ENCODE results near the gene CELF3.

DNA sequence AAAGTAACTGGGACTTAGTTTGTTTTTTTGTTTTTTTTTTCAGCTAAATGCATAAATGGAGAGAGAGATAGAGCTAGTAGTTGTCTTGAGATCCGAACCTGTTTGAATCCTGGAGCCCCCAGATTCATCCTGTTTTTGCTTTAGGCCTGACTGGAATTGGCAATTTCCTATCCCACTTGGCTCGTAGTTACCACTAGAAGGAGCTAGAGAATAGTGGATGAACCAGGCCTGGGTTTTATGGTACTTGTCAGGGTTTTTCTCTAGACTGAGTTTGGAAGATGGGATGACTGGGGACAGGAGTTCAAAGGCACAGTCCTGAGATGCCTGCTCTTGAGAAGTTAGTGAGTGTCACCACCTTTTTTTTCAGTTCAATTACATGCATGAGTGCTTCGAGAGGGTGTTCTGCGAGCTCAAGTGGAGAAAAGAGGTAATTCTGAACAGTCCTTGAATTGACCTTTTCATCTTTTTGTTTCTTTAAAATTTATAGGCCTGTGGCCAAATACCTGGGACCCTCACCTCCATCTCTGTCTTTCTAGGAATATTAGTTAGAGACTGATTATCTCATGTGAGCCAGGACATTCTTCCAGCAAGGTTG is 23.4 kb downstream of the CELF3 start:
- TF ChIP-seq, protein P1, sequence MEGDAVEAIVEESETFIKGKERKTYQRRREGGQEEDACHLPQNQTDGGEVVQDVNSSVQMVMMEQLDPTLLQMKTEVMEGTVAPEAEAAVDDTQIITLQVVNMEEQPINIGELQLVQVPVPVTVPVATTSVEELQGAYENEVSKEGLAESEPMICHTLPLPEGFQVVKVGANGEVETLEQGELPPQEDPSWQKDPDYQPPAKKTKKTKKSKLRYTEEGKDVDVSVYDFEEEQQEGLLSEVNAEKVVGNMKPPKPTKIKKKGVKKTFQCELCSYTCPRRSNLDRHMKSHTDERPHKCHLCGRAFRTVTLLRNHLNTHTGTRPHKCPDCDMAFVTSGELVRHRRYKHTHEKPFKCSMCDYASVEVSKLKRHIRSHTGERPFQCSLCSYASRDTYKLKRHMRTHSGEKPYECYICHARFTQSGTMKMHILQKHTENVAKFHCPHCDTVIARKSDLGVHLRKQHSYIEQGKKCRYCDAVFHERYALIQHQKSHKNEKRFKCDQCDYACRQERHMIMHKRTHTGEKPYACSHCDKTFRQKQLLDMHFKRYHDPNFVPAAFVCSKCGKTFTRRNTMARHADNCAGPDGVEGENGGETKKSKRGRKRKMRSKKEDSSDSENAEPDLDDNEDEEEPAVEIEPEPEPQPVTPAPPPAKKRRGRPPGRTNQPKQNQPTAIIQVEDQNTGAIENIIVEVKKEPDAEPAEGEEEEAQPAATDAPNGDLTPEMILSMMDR (IDR thresholded peaks at IDR 0.05): peak in 1 of 2 donors; percentile 20
- no peak for TF ChIP-seq POLR2AphosphoS5 (IDR thresholded peaks at IDR 0.05)
- no peak for TF ChIP-seq POLR2A (IDR thresholded peaks at IDR 0.05)
- TF ChIP-seq EP300 (IDR thresholded peaks at IDR 0.05): no peak

Measured in suprapubic skin (tissue), 4 donors.